Lower lobe of right lung (tissue), 2 donors: ENCODE data around the gene LONRF2. TPM values are rescaled to one million over a fixed set of nuclear protein-coding genes. Genes with fewer than 3 reads are reported as not detected.
A peak's percentile ranks its signal among the peaks of the same experiment; 100 is the strongest.
"Not testable (repeated sequence)": the region's sequence is repeated elsewhere in the genome, so short reads cannot be mapped to it uniquely, and the experiment has no call there.

Experiments
- ATAC-seq, 2 donors: fragments of 200-7000 bp; cut with Tn5 transposase; one replicate each; pipeline ENCODE4 v1.9.1; 2020 to 2022; ENCODE audit warnings: mild to moderate bottlenecking in 2 of 2, moderate library complexity in 2 of 2
- DNase-seq: peaks from one replicate; pipeline ENCODE4 v3.0.0-alpha.2; 2020
- H3K27ac ChIP-seq: fragments of 200-600 bp; one replicate; pipeline ENCODE4 v1.8.0; 2022
- H3K27me3 ChIP-seq: fragments of 200-600 bp; one replicate; pipeline ENCODE4 v1.8.0; 2022; ENCODE audit warnings: low read depth
- H3K36me3 ChIP-seq: fragments of 200-600 bp; one replicate; pipeline ENCODE4 v1.8.0; 2022; ENCODE audit warnings: mild to moderate bottlenecking
- H3K4me1 ChIP-seq: fragments of 200-600 bp; one replicate; pipeline ENCODE4 v1.8.0; 2022
- H3K4me3 ChIP-seq: fragments of 200-600 bp; one replicate; pipeline ENCODE4 v1.8.0; 2022; ENCODE audit warnings: mild to moderate bottlenecking
- H3K9me3 ChIP-seq: fragments of 200-600 bp; one replicate; pipeline ENCODE4 v1.8.0; 2022
- CTCF ChIP-seq: fragments of 200-600 bp; IDR thresholded peaks from one replicate; pipeline ENCODE4 v1.8.0; 2022; ENCODE audit warnings: antibody characterized with exemption, mild to moderate bottlenecking
- intact Hi-C: fragments of 100-400 bp; cut with DNase I; formaldehyde crosslinking; loops from one replicate; pipeline ENCODE4 v1.11.0; 2022
- total RNA-seq: library from RNA; stranded (reverse); fragmentation: NEBNext Ultra II Directional; extraction: Animal tissue kit (Norgen Biotek cat#: 25700); gene quantifications from one replicate; pipeline ENCODE4 v1.2.1, GENCODE V29; 2021
- donor health status: DM: no; HTN: yes; CAD: no; lungs with severe emphysema.

Gene LONRF2
- total RNA-seq, 1 donor from 2014 or later: 2.1 TPM

- Histone ChIP-seq H3K9me3 (no peaks in the 10 kb centered on the region), H3K4me1 (no peaks in the 10 kb centered on the region), H3K27me3 (no peaks in the 10 kb centered on the region), H3K36me3 (no peaks in the 10 kb centered on the region), H3K4me3 (no peak overlapping the region), H3K27ac (no peak overlapping the region)
- no peak for TF ChIP-seq CTCF
- intact Hi-C loops: no loop called here
- DNase-seq: no peak
- ATAC-seq: no peak
Observed at GRCh38 chr2:100352521-100352920, 30.2 kb upstream of the LONRF2 start.

GRCh38 chr2:100350661-100351185 is 28.4 kb upstream of the LONRF2 start:
- Histone ChIP-seq H3K4me3 (no peak overlapping the region), H3K27me3 (no peaks in the 10 kb centered on the region), H3K36me3 (no peaks in the 10 kb centered on the region), H3K9me3 (no peaks in the 10 kb centered on the region), H3K27ac (no peak overlapping the region), H3K4me1 (no peaks in the 10 kb centered on the region)
- intact Hi-C loops: no loop called here
- ATAC-seq (no peak), DNase-seq (no peak)
- TF ChIP-seq CTCF: no peak

- H3K9me3 ChIP-seq, DNase-seq, H3K27ac ChIP-seq, ATAC-seq, H3K4me3 ChIP-seq, H3K4me1 ChIP-seq, intact Hi-C loops, H3K27me3 ChIP-seq, H3K36me3 ChIP-seq: not testable (repeated sequence)
Observed at GRCh38 chr2:100345144-100345543, 22.8 kb upstream of the LONRF2 start.

- Histone ChIP-seq H3K36me3 (no peaks in the 10 kb centered on the region), H3K27ac (no peak overlapping the region), H3K27me3 (peaks cover under 1% of the 10 kb centered on the region), H3K9me3 (no peaks in the 10 kb centered on the region), H3K4me3 (no peak overlapping the region), H3K4me1 (no peaks in the 10 kb centered on the region)
- no peak for DNase-seq
- TF ChIP-seq CTCF: no peak
- ATAC-seq: no peak
- intact Hi-C loops: no loop called here
Observed at GRCh38 chr2:100344433-100344832, 22.1 kb upstream of the LONRF2 start.

GRCh38 chr2:100342466-100342865 is 20.2 kb upstream of the LONRF2 start:
- ATAC-seq, H3K27ac ChIP-seq, H3K27me3 ChIP-seq, H3K4me1 ChIP-seq, H3K9me3 ChIP-seq, DNase-seq, H3K4me3 ChIP-seq, intact Hi-C loops, H3K36me3 ChIP-seq: not testable (repeated sequence)

- Histone ChIP-seq H3K27me3 (peaks cover 8% of the 10 kb centered on the region), H3K4me1 (no peaks in the 10 kb centered on the region), H3K4me3 (no peak overlapping the region), H3K9me3 (no peaks in the 10 kb centered on the region), H3K27ac (no peak overlapping the region), H3K36me3 (no peaks in the 10 kb centered on the region)
- TF ChIP-seq CTCF: no peak
- intact Hi-C loops: no loop called here
- ATAC-seq: peak; percentile 45 to 48
- DNase-seq: no peak
Observed at GRCh38 chr2:100339823-100340222, 17.5 kb upstream of the LONRF2 start.

- TF ChIP-seq CTCF: no peak
Observed at GRCh38 chr2:100334929-100335328, 12.6 kb upstream of the LONRF2 start.

More at GRCh38 chr2:100334929-100335328, 12.6 kb upstream of the LONRF2 start:
- no peak overlapping the region for H3K27ac ChIP-seq
- peaks cover 8% of the 10 kb centered on the region for H3K27me3 ChIP-seq
- DNase-seq (no peak), ATAC-seq (no peak)
- intact Hi-C loops: no loop called here
- H3K4me1 ChIP-seq: no peaks in the 10 kb centered on the region
- H3K4me3 ChIP-seq: no peak overlapping the region
- no peaks in the 10 kb centered on the region for H3K36me3 ChIP-seq
- H3K9me3 ChIP-seq: no peaks in the 10 kb centered on the region
